CD4-positive, alpha-beta T cell (primary cell): ENCODE measurements around the gene HMGA1. TPM values are rescaled to one million over a fixed set of nuclear protein-coding genes. Genes with fewer than 3 reads are reported as not detected.

ENCODE experiments used
- ATAC-seq: fragments of 200-7000 bp; cut with Tn5 transposase; one replicate; pipeline ENCODE4 v1.10.0; 2022; ENCODE audit warnings: mild to moderate bottlenecking; ENCODE audit not compliant: poor library complexity
- CTCF ChIA-PET: fragments of 350-600 bp; sonication (Branson Sonifier 250); formaldehyde crosslinking; loops from one replicate; lab custom pipeline; 2021; ENCODE audit warnings: antibody characterized with exemption, inconsistent platforms; lab: Charles Lee
- POLR2A ChIA-PET: fragments of 350-600 bp; sonication (Branson Sonifier 250); formaldehyde crosslinking; loops from one replicate; lab custom pipeline; 2021; ENCODE audit warnings: antibody characterized with exemption, inconsistent platforms; lab: Charles Lee
- DNase-seq, 14 experiments: peaks; one replicate each; pipeline ENCODE4 v3.0.0-alpha.2; 2013 to 2020; ENCODE audit warnings: mixed read lengths in 2 of 14
- H3K27ac ChIP-seq, 2 donors: one replicate each; pipeline versions ENCODE4 v1.5.1 to v1.7.0; 2013; ENCODE audit warnings: low read length in 2 of 2, low read depth in 1 of 2, mild to moderate bottlenecking in 1 of 2
- H3K27me3 ChIP-seq, 2 experiments: 1 replicate in 1 of 2; 2 replicates in 1 of 2; pipeline versions ENCODE4 v1.6.1 to v1.7.0; 2013; ENCODE audit warnings: low read length in 2 of 2, control low read depth in 1 of 2, mild to moderate bottlenecking in 1 of 2, moderate library complexity in 1 of 2; ENCODE audit not compliant: insufficient read depth in 2 of 2, control insufficient read depth in 1 of 2
- H3K36me3 ChIP-seq: one replicate; pipeline ENCODE4 v1.6.1; 2013; ENCODE audit warnings: low read length, control low read depth; ENCODE audit not compliant: insufficient read depth
- H3K4me1 ChIP-seq: one replicate; pipeline ENCODE4 v1.6.1; 2013; ENCODE audit warnings: low read length, control low read depth; ENCODE audit not compliant: insufficient read depth
- H3K4me3 ChIP-seq: one replicate; pipeline ENCODE4 v1.5.1; 2013; ENCODE audit warnings: mild to moderate bottlenecking, low read length, moderate library complexity
- H3K9me3 ChIP-seq, 2 experiments: 1 replicate in 1 of 2; 2 replicates in 1 of 2; pipeline versions ENCODE4 v1.6.1 to v1.7.0; 2013; ENCODE audit warnings: low read length in 2 of 2, mild to moderate bottlenecking in 2 of 2, control low read depth in 1 of 2, moderate library complexity in 1 of 2; ENCODE audit not compliant: control insufficient read depth in 1 of 2, insufficient read depth in 1 of 2
- H3K27ac Mint-ChIP-seq: one replicate; pipeline ENCODE4 v1.8.0; 2020; ENCODE audit warnings: mixed read lengths
- H3K27me3 Mint-ChIP-seq: one replicate; pipeline ENCODE4 v1.8.0; 2021; ENCODE audit warnings: mixed read lengths
- H3K36me3 Mint-ChIP-seq: one replicate; pipeline ENCODE4 v1.8.0; 2021; ENCODE audit warnings: low read depth, mixed read lengths
- H3K4me1 Mint-ChIP-seq: one replicate; pipeline ENCODE4 v1.8.0; 2021; ENCODE audit warnings: low read depth, mixed read lengths
- H3K4me3 Mint-ChIP-seq: one replicate; pipeline ENCODE4 v1.8.0; 2020; ENCODE audit warnings: mild to moderate bottlenecking, mixed read lengths
- H3K9me3 Mint-ChIP-seq: one replicate; pipeline ENCODE4 v1.8.0; 2020; ENCODE audit warnings: mixed read lengths
- intact Hi-C, 2 experiments: fragments of 100-400 bp; cut with DNase I in 1 of 2; cut with micrococcal nuclease in 1 of 2; formaldehyde crosslinking; loops; one replicate each; pipeline versions ENCODE4 v1.15.1 to v1.9.0; 2023 to 2025; cut with DNase I, micrococcal nuclease
- total RNA-seq, 174 experiments: library from RNA in 2 of 174; stranded (reverse) in 2 of 174; gene quantifications; one replicate each; pipeline ENCODE4 v1.2.3 and lab custom pipeline; 2021 to 2026
- TF ChIP-seq, protein P1 (sequence below): fragments of 200-600 bp; IDR thresholded peaks from one replicate; pipeline ENCODE4 v1.8.0; 2022; ENCODE audit warnings: antibody characterized with exemption, mild to moderate bottlenecking

The HMGA1 gene
- total RNA-seq, 2 experiments from 2014 or later, result 102 to 107 TPM

DNA sequence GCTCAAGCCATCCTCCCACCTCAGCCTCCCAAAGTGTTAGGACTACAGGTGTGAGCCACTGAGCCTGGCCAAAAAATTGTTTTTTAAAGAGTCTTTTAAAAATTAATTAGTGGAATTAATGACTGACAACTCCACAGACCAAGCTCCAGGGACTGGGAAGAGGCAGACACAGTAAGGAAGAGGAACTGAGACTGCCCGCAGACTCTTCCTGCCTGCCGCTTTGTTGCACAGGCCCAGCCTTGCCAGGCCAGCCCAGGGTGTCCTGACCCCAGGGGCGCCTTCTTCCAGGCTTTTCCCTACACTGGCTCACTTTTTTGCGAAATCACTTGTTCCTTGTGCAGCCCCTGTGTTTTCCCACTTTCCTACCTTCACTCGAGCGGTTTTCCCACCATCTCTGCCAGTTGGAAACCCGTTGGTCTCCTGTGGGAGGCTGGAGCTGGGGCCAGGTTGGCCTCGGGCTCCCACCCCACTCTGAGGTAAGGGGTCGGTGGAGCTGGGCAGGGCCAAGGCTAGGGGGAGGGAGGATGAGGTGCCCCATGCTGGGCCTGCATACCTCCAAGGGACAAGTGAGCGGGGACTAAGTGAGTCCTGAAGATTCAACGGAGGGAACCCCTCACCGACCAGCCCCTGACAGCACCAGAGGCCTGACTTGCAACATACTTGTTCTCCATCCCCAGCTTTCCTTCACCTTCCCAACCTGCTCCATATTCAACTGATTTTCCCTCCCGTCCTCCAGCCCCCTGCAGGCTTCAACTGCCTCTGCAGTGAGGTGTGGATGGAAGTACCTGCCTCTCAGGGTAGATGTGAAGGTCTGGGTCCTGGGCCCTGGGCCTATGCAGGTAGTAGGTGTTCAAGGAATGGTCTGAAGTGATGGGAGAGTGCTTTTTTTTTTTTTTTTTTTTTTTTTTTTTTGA is 35.6 kb downstream of the HMGA1 start:
- POLR2A ChIA-PET, result no interaction called here
- no peaks in the 10 kb centered on the region for H3K4me1 ChIP-seq

GRCh38 chr6:34273242-34273805 is 36.7 kb downstream of the HMGA1 start:
- H3K9me3 ChIP-seq, result no peaks in the 10 kb centered on the region
- no peaks in the 10 kb centered on the region for H3K27me3 ChIP-seq
- peak in 2 of 14 experiments; percentile 12 to 18 for DNase-seq
- POLR2A ChIA-PET, result no interaction called here
- Mint-ChIP-seq H3K4me3 (no peak overlapping the region), H3K27me3 (no peaks in the 10 kb centered on the region), H3K36me3 (no peaks in the 10 kb centered on the region), H3K27ac (no peak overlapping the region), H3K4me1 (no peaks in the 10 kb centered on the region), H3K9me3 (no peaks in the 10 kb centered on the region)
- no peak overlapping the region for H3K4me3 ChIP-seq
- H3K27ac ChIP-seq, result no peak overlapping the region
- CTCF ChIA-PET, result interaction anchor here (1.9 kb wide), 1 partner anchor 77 kb away, joined by 4 read pairs; no protein-coding TSS in a partner anchor
- TF ChIP-seq, protein P1, sequence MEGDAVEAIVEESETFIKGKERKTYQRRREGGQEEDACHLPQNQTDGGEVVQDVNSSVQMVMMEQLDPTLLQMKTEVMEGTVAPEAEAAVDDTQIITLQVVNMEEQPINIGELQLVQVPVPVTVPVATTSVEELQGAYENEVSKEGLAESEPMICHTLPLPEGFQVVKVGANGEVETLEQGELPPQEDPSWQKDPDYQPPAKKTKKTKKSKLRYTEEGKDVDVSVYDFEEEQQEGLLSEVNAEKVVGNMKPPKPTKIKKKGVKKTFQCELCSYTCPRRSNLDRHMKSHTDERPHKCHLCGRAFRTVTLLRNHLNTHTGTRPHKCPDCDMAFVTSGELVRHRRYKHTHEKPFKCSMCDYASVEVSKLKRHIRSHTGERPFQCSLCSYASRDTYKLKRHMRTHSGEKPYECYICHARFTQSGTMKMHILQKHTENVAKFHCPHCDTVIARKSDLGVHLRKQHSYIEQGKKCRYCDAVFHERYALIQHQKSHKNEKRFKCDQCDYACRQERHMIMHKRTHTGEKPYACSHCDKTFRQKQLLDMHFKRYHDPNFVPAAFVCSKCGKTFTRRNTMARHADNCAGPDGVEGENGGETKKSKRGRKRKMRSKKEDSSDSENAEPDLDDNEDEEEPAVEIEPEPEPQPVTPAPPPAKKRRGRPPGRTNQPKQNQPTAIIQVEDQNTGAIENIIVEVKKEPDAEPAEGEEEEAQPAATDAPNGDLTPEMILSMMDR, result no peak
- intact Hi-C loops, result no loop called here
- H3K4me1 ChIP-seq, result no peaks in the 10 kb centered on the region
- no peak for ATAC-seq
- H3K36me3 ChIP-seq, result no peaks in the 10 kb centered on the region

More for the DNA sequence above, 35.6 kb downstream of the HMGA1 start:
- H3K27me3 Mint-ChIP-seq, result no peaks in the 10 kb centered on the region
- Histone ChIP-seq H3K9me3 (no peaks in the 10 kb centered on the region), H3K27me3 (no peaks in the 10 kb centered on the region), H3K27ac (no peak overlapping the region), H3K36me3 (no peaks in the 10 kb centered on the region), H3K4me3 (no peak overlapping the region)
- DNase-seq (peak in 2 of 14 experiments; percentile 25 to 27), ATAC-seq (no peak)
- TF ChIP-seq, protein P1, result no peak
- no peaks in the 10 kb centered on the region for H3K9me3 Mint-ChIP-seq
- H3K27ac Mint-ChIP-seq, result no peak overlapping the region
- no peaks in the 10 kb centered on the region for H3K4me1 Mint-ChIP-seq
- CTCF ChIA-PET, result interaction anchor here (1.9 kb wide), 1 partner anchor 76 kb away, joined by 4 read pairs; no protein-coding TSS in a partner anchor
- intact Hi-C loops, result no loop called here
- no peaks in the 10 kb centered on the region for H3K36me3 Mint-ChIP-seq
- H3K4me3 Mint-ChIP-seq, result no peak overlapping the region

- no peaks in the 10 kb centered on the region for H3K4me1 Mint-ChIP-seq
- ChIA-PET POLR2A (no interaction called here), CTCF (no interaction called here)
- TF ChIP-seq, protein P1, result no peak
- no peak overlapping the region for H3K27ac Mint-ChIP-seq
- no peaks in the 10 kb centered on the region for H3K36me3 Mint-ChIP-seq
- Histone ChIP-seq H3K27ac (no peak overlapping the region), H3K4me3 (no peak overlapping the region), H3K27me3 (no peaks in the 10 kb centered on the region), H3K4me1 (peaks cover 2% of the 10 kb centered on the region), H3K9me3 (no peaks in the 10 kb centered on the region), H3K36me3 (no peaks in the 10 kb centered on the region)
- intact Hi-C loops, result no loop called here
- H3K27me3 Mint-ChIP-seq, result no peaks in the 10 kb centered on the region
- DNase-seq, result no peak
- H3K4me3 Mint-ChIP-seq, result no peak overlapping the region
- ATAC-seq, result no peak
- H3K9me3 Mint-ChIP-seq, result no peaks in the 10 kb centered on the region
Measured at GRCh38 chr6:34274129-34274528, 37.5 kb downstream of the HMGA1 start.
